ENCODE results near the gene PRDX2.

The PRDX2 gene

DNA sequence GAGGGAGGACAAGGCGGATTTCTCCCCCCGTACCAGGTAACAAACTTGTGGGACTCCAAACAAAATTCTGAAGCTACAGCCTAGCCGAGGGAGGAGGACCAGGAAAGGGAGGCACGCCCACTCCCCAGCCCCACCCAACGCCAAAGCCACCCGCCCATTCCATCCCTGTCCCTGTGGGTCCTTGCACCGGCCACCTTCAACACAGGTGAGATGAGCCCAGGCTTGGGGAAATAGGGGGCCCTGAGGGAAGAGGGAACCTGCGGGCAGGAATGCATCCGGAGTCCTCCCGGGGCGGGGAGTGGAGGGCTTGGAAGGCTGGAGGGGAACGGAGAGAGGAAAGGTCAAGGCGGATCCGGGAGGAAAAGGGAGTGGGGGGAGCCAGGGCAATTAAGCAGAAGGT, 50.0 kb downstream of the PRDX2 start, which contains the start of gene BEST2:
Gene BEST2 (plus strand): TSS at position 157 of the 400 bp plus-strand sequence. CDS start 802 bp downstream, outside the sequence.
- DNase-seq: no peak

DNA sequence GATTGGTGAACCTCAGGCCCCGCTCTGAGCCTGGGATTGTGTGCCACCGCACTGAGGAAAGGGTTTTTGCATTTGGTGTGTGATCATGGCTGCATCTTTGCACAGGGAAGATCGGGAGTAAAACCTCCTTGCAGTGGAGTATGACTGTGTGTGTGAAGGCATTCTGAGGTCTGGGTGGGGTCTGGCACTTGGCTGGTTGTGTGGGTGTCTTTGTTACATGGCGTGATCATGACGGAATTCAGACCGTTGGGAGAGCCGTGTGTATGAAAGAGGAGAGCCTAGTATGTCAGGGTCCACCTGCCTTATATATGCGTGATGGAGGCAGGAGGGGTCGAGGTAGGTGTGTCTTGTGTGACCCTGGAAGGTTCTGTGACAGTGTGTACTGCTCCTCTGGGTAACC, 50.7 kb downstream of the PRDX2 start:
- no peak for DNase-seq

DNA sequence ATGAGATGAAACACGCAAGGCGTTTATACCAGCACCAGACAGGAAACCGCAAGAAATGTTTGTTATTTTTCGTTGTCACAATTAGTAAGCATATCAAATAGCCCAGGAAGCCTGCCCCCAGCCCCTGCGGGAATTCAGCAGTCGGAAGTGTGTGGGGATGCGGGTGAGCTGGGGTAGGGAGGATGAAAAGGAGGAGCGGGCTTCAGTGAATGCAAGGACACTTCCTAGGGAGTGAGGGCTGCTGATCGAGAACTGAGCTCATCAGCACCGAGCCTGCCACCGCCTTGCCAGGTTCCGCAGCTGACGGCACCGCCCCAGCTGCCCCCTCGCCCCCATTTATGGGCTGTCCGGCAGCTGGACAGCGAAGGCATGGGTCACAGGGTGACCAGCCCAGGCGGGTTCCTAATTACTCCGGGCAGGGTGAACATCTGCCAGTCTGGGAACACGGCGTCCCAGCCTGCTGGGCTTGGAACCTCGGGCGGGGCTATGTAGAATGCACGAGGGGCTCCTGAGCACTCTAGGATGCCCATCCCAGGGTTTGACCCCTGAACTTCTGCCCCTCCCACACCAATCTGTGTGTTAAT, 51.6 kb downstream of the PRDX2 start:
- DNase-seq: no peak

DNA sequence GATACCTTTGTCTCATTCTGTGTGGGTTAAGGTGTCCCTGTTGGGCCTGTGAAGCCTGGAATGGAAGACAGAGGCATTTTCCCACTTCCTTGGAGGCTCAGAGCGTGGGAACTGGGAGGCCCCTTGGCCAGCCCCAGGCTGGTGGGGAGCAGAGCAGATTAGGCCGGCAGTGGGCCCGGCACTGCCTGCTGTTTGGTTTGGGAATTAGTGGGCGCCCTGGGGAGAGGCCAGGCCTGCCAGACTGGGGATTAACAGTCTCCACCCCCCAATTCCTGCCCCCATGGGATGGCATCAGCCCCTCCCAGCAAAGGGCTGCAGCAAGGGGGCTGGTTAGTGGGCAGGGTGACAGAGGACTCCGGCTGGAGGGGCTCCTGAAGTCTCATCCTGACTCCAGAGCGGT, 53.1 kb downstream of the PRDX2 start:
- DNase-seq: no peak
